DMS53 treated with DMSO at 0.1 percent for 48 hours (cell line): ENCODE data around the gene CD59.
"Not testable (repeated sequence)": the region's sequence is repeated elsewhere in the genome, so short reads cannot be mapped to it uniquely, and the experiment has no call there.

Experiments used
- DNase-seq: peaks from one replicate; lab custom pipeline; 2025; ENCODE audit not compliant: unreplicated experiment; lab: John Stamatoyannopoulos, UW

The CD59 gene

GRCh38 chr11:33716243-33716642 is 20.0 kb downstream of the CD59 start:
- DNase-seq: no peak

DNA sequence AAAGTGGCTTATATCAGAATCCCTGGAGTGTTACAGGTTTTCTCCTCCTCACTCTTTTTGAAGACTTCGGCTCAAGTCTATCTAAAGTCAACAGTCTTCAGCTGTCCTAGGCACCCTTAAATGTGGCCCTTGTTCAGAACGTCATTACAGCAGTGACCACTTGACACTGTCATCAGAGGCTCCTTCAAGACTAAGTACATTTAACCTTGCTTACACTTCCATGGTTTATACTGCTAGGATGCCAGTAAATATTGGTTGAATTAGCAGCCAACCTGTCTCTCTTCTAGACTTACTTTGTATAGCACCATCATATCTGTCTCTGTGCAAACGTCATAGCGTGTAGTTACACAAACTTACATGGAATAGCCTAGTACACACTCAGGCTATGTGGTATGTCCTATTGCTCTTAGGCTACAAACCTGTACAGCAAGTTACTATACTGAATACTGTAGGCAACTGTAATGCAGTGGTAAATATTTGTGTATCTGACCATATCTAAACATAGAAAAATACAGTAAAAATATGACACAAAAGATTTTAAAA is 22.3 kb downstream of the CD59 start:
- DNase-seq: no peak

DNA sequence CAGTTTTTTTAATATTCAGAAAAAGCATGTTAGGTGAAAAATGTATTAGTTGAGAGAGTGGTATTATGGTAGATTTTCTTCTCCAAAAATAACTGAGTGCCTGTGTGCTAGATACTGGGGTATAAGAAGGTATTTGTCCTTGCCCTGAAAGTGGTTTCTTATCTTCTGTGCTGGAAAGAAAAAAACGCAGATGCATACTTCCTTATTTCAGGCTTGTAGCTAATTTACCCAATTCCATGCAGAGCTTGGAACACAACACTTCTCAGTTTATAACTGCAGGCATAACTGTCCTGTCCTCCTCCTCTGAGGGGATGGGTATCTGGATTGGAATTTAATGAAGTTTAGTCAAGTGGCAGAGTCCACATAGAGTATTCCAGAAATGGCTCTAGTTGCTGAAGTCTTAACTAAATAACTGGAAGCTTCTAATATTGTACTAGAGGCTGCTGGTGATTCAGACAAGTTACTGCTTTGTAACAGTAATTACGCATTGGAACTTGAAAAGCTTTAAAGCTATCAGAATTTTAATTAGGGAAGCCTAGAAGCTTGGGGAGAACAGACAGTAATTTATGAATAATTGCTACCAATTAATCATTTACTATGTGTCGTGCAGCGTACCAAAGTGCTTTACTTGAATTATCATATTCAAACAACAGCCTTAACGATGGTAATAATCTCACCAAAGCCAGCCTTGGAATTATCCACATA is 22.9 kb downstream of the CD59 start:
- no peak for DNase-seq

- no peak for DNase-seq
Observed at GRCh38 chr11:33712436-33712835, 23.8 kb downstream of the CD59 start.

- no peak for DNase-seq
Observed at GRCh38 chr11:33709466-33709865, 26.8 kb downstream of the CD59 start.

- no peak for DNase-seq
Observed at GRCh38 chr11:33708985-33709384, 27.2 kb downstream of the CD59 start.

GRCh38 chr11:33707831-33708230 is 28.4 kb downstream of the CD59 start:
- DNase-seq: not testable (repeated sequence)

DNA sequence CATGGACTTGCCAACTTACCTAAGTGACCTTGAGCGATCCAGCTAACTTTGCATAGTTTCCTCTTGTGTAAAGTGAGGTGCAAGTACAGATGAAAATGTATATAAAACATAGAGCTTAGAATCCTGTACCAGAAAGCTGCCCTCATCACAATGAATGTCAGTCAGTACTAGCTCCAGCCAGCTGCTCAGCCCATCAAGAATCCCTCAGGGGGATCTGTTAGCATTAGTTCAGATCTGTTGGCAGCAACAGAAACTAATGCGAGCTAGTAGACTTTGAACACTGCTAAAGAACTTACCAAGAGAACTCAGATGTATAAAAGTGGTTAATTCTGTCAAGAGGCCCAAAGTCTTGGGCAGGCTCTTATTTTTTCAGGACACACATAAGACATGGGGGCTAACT is 29.3 kb downstream of the CD59 start:
- no peak for DNase-seq

GRCh38 chr11:33706546-33706945 is 29.7 kb downstream of the CD59 start:
- no peak for DNase-seq

DNA sequence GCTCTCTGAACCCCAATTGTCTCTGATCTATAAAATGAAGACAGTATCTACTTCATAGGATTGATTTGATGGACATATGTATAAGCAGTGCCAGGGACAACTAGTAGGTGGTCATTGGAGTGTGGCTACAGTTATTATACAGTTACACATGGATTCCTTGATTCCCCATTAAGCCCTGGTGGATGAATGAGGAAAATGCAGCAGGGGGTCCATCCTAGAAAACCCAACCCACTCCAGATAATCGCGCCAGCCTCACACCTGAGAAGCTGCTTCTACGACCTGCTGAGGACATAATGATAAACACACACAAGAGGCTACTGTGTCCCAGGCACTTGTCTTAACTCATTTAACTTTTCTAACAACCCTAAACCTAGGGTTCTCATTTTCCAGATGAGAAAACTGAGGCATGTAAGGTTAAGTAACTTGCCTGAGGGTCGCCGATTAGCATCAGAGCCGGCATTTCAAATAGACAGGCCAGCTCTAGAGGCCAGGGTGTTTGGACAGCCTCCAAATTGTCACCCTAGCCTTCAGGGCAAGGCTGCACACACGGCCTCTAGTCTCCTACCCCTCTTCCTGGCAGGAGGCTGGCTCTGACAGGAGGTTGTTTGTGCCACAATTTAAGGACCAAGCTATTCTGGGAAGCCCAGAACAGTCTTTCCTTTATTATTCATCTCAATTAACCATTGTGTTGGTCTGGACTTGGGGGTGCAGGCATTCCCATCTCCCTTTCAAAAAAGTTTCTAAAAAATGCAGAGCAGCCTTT is 31.8 kb downstream of the CD59 start:
- DNase-seq: no peak

- DNase-seq: no peak
Observed at GRCh38 chr11:33703788-33704187, 32.4 kb downstream of the CD59 start.

DNA sequence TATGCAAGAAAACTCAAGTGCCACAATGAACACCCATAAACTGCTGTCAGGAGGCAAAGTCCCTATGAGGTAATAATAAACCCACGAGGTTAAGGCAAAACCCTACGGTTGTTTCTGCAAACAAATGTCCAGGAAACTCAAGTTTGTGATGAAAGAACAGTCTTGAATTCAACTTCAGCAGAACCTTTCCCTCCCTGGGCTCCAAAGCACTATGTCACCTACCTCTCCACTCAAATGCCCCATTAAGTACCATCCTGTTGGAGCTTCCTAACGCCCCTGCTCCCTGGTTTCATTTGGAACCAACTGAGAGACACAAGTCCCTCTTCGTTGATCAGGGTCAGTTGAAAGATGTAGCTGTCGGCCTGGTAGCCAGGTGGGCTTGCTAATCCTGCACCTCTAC is 33.0 kb downstream of the CD59 start:
- no peak for DNase-seq

GRCh38 chr11:33701302-33702230 is 34.7 kb downstream of the CD59 start:
- peak; percentile 29 for DNase-seq

GRCh38 chr11:33700502-33701271 is 35.5 kb downstream of the CD59 start, which contains the start of gene C11orf91:
Gene C11orf91 (minus strand): TSS chr11:33700826. CDS start chr11:33700740, 86 bp downstream.
- DNase-seq: peak; percentile 50

- DNase-seq: no peak
Observed at GRCh38 chr11:33700063-33700501, 36.1 kb downstream of the CD59 start.

GRCh38 chr11:33699515-33700062 is 36.6 kb downstream of the CD59 start:
- DNase-seq: no peak

- no peak for DNase-seq
Observed at GRCh38 chr11:33698921-33699320, 37.3 kb downstream of the CD59 start.

DNA sequence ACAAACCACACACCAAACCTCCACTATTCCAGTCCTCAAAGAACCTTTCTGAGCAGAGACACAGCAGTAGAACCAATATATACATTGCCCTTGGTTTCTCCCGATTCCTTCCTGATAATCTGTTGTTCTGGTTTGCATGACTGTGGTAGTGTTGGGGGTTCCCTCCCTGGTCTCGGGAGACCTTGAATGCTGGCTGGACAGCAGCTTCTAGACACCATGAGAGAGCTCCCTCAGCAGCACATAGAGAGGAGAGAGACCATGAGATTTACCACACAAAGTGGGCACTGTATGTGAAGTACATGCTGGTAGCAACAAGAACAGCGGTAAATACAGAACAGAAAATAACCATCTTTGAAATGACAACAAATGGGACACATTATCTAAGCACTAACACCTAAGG is 38.2 kb downstream of the CD59 start:
- DNase-seq: no peak

DNA sequence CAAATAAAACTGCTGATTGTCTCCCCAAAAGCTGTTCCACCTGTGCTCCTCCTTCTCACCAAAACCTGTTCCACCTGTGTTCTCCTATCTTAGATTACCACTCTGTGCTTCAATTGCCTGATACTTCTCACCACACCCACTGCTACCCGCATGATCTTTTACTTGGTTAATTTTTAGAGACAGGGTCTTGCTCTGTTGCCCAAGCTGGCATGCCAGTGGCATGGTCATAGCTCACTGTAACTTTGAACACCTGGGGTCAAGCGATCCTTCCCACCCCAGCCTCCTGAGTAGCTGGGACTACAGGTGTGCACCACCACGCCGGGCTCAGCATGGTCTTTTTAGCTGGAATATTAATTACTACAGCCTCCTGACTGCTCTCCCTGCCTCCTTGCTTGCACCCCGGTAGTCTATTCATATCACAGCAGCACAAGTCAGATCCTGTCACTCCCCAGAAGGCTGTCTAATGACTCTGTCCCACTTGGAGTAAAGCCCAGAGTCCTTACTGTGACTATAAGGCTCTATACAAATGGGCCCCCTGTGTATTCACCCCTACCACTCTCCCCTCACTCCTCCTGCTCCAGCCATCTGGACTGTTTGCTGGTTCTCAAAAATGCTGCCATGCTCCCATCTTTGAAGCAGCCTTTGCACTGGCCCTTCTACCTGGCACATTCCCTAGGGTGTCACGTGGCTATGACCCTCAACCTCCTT is 39.1 kb downstream of the CD59 start:
- DNase-seq: no peak
